MCF 10A (cell line): ENCODE measurements around the gene ZNF571. TPM values are rescaled to one million over a fixed set of nuclear protein-coding genes. Genes with fewer than 3 reads are reported as not detected.

Experiments
- Bru-seq: library from RNA; stranded (reverse); fragments of 400-500 nt; gene quantifications from one replicate; lab custom pipeline; 2021; lab: Mats Ljungman, UMichigan
- BruChase-seq, 2 experiments: library from RNA; stranded (reverse); fragments of 400-500 nt; gene quantifications; one replicate each; lab custom pipeline; 2021; lab: Mats Ljungman, UMichigan
- BruUV-seq: library from RNA; stranded (reverse); fragments of 400-500 nt; replicated peaks from 2 replicates; lab custom pipeline; 2021; lab: Mats Ljungman, UMichigan
- CTCF ChIA-PET: fragments of 300-600 bp; sonication (Branson Sonifier 250); formaldehyde crosslinking; extraction: SDS; loops from one replicate; lab custom pipeline; 2021; ENCODE audit warnings: antibody characterized with exemption, inconsistent platforms; lab: Yijun Ruan, JAX
- POLR2A ChIA-PET: fragments of 300-600, 350-650 bp; sonication (Branson Sonifier 250); formaldehyde crosslinking; extraction: SDS; loops from one replicate; lab custom pipeline; 2020; ENCODE audit warnings: antibody characterized with exemption, inconsistent platforms; lab: Yijun Ruan, JAX
- DNase-seq: peaks from one replicate; pipeline ENCODE4 v3.0.0-alpha.2; 2018; ENCODE audit not compliant: unreplicated experiment
- H3K27ac Mint-ChIP-seq: one replicate; pipeline ENCODE4 v1.8.0; 2022; ENCODE audit warnings: mild to moderate bottlenecking, low read depth, mixed read lengths; ENCODE audit not compliant: unreplicated experiment
- H3K27me3 Mint-ChIP-seq: one replicate; pipeline ENCODE4 v1.8.0; 2022; ENCODE audit warnings: mixed read lengths; ENCODE audit not compliant: insufficient read depth, unreplicated experiment
- H3K36me3 Mint-ChIP-seq: one replicate; pipeline ENCODE4 v1.8.0; 2022; ENCODE audit warnings: mild to moderate bottlenecking, moderate library complexity, mixed read lengths; ENCODE audit not compliant: insufficient read depth, unreplicated experiment
- H3K4me1 Mint-ChIP-seq: one replicate; pipeline ENCODE4 v1.8.0; 2022; ENCODE audit warnings: mixed read lengths; ENCODE audit not compliant: insufficient read depth, unreplicated experiment
- H3K4me3 Mint-ChIP-seq: one replicate; pipeline ENCODE4 v1.8.0; 2022; ENCODE audit warnings: mild to moderate bottlenecking, moderate library complexity, mixed read lengths; ENCODE audit not compliant: unreplicated experiment
- H3K9me3 Mint-ChIP-seq: one replicate; pipeline ENCODE4 v1.8.0; 2022; ENCODE audit warnings: mixed read lengths; ENCODE audit not compliant: unreplicated experiment
- CTCF ChIP-seq: fragments of 200-600 bp; IDR thresholded peaks from one replicate; pipeline ENCODE4 v1.8.0; 2022; ENCODE audit warnings: antibody characterized with exemption, mild to moderate bottlenecking; ENCODE audit not compliant: unreplicated experiment
- intact Hi-C: fragments of 100-400 bp; cut with micrococcal nuclease; formaldehyde crosslinking; loops from 2 replicates; pipeline ENCODE4 v1.14.1; 2022
- long read RNA-seq: library from polyadenylated mRNA; stranded (forward); transcript quantifications from one replicate; pipeline ENCODE4 v2.0.0, GENCODE V29; 2022
- total RNA-seq: library from RNA; stranded (reverse); gene quantifications from 2 replicates; pipeline ENCODE4 v1.2.3, GENCODE V29; 2022

ZNF571 gene
- 4.2 and 6.3 TPM in 2 replicates for total RNA-seq
- Bru-seq, nascent RNA, result percentile 60 among the genes with signal in this experiment
- BruChase-seq, experiment 1, labeled RNA remaining after a 6-hour chase, result percentile 63 among the genes with signal in this experiment
- BruChase-seq, experiment 2, labeled RNA remaining after a 2-hour chase, result percentile 68 among the genes with signal in this experiment
- long read RNA-seq, partial matches to known transcripts, result 8 of 19 reads
- long read RNA-seq, other reads (novel, unspliced or antisense), result 8 of 19 reads

GRCh38 chr19:37594304-37594981, at the start of gene ZNF571, which contains the start of gene ZNF540:
ZNF571 (minus strand) TSS chr19:37594792; CDS start chr19:37586676, 8,116 bp downstream.
ZNF540 (plus strand) TSS chr19:37594876; CDS start chr19:37598448, 3,572 bp downstream.
- Mint-ChIP-seq H3K27me3 (no peaks in the 10 kb centered on the region), H3K27ac (peak within 1 kb of the TSS; percentile 98), H3K4me3 (peak within 1 kb of the TSS; percentile 96), H3K4me1 (peaks cover 4% of the 10 kb centered on the region), H3K9me3 (peaks cover 16% of the 10 kb centered on the region), H3K36me3 (peaks cover 12% of the 10 kb centered on the region)
- no TSS peak for BruUV-seq
- peak; percentile 97 for DNase-seq
- no peak for TF ChIP-seq CTCF
- POLR2A ChIA-PET, result interaction anchor here (0.7 to 4.8 kb wide), 31 partner anchors 10 to 1379 kb away, joined by 3 to 70 read pairs (median 5); partner anchors contain the start of genes ZFP30, ZNF146, ZNF345 and ZNF420
- CTCF ChIA-PET, result interaction anchor here (0.5 to 1.5 kb wide), 4 partner anchors 18 to 740 kb away, joined by 3 to 8 read pairs (median 4); no protein-coding TSS in a partner anchor
- intact Hi-C loops, result loop anchor here (1.0 to 10.0 kb wide), 2 partner anchors 61 to 380 kb away; partner anchors contain the start of genes ZFP30, ZNF383 and ZNF585B

GRCh38 chr19:37635076-37636056, 40.8 kb upstream of the ZNF571 start:
- Mint-ChIP-seq H3K27ac (no peak overlapping the region), H3K4me3 (no peak overlapping the region), H3K4me1 (no peaks in the 10 kb centered on the region), H3K27me3 (no peaks in the 10 kb centered on the region), H3K9me3 (peaks cover 28% of the 10 kb centered on the region), H3K36me3 (peaks cover 34% of the 10 kb centered on the region)
- DNase-seq, result no peak
- TF ChIP-seq CTCF, result no peak
- ChIA-PET POLR2A (no interaction called here), CTCF (no interaction called here)
- no TSS peak for BruUV-seq
- intact Hi-C loops, result no loop called here

GRCh38 chr19:37594982-37595382, 390 bp upstream of the ZNF571 start:
- TSS peak; percentile 54 for BruUV-seq
- Mint-ChIP-seq H3K27ac (peak overlapping the region; percentile 98), H3K9me3 (peaks cover 15% of the 10 kb centered on the region), H3K36me3 (peaks cover 8% of the 10 kb centered on the region), H3K27me3 (no peaks in the 10 kb centered on the region), H3K4me3 (peak overlapping the region; percentile 96), H3K4me1 (peaks cover 4% of the 10 kb centered on the region)
- TF ChIP-seq CTCF, result no peak
- no peak for DNase-seq
- POLR2A ChIA-PET, result interaction anchor here (0.7 to 4.8 kb wide), 29 partner anchors 9 to 1380 kb away, joined by 3 to 70 read pairs (median 5); partner anchors contain the start of genes ZFP30, ZNF146, ZNF345 and ZNF420
- CTCF ChIA-PET, result interaction anchor here (0.5 to 1.5 kb wide), 5 partner anchors 19 to 740 kb away, joined by 3 to 8 read pairs (median 5); no protein-coding TSS in a partner anchor
- intact Hi-C loops, result loop anchor here (1.0 to 10.0 kb wide), 4 partner anchors 60 to 380 kb away; partner anchors contain the start of genes ZFP30, ZNF383, ZNF569 and ZNF573
